GM21447 (cell line): ENCODE data around the gene AP2B1.
"Not testable (repeated sequence)": the region's sequence is repeated elsewhere in the genome, so short reads cannot be mapped to it uniquely, and the experiment has no call there.

Source experiments
- ATAC-seq: cut with Tn5 transposase; IDR thresholded peaks from one replicate; pipeline ENCODE4 v1.9.1; 2021; ENCODE audit not compliant: unreplicated experiment

Gene AP2B1

GRCh38 chr17:35569405-35569804, 17.7 kb upstream of the AP2B1 start:
- no peak for ATAC-seq

- ATAC-seq, result no peak
Measured at GRCh38 chr17:35575759-35576158, 11.4 kb upstream of the AP2B1 start.

- no peak for ATAC-seq
Measured at GRCh38 chr17:35577830-35578196, 9.3 kb upstream of the AP2B1 start.

GRCh38 chr17:35578197-35578928, 8.8 kb upstream of the AP2B1 start, which contains the start of gene PEX12:
TSS of gene PEX12 (minus strand) at chr17:35578571. CDS start at chr17:35578021, 550 bp downstream.
- ATAC-seq, result peak; percentile 90

GRCh38 chr17:35578929-35579432, 8.1 kb upstream of the AP2B1 start:
- ATAC-seq, result no peak

- no peak for ATAC-seq
Measured at GRCh38 chr17:35584061-35584460, 3.1 kb upstream of the AP2B1 start.

- ATAC-seq, result no peak
Measured at GRCh38 chr17:35586569-35587073, 501 bp upstream of the AP2B1 start.

- ATAC-seq, result no peak
Measured at GRCh38 chr17:35588196-35588920, 1.2 kb downstream of the AP2B1 start.

GRCh38 chr17:35596072-35596471, 8.9 kb downstream of the AP2B1 start:
- ATAC-seq, result no peak

- ATAC-seq, result no peak
Measured at GRCh38 chr17:35596530-35597233, 9.6 kb downstream of the AP2B1 start.

GRCh38 chr17:35597604-35598003, 10.5 kb downstream of the AP2B1 start:
- ATAC-seq, result no peak

GRCh38 chr17:35603674-35604073, 16.6 kb downstream of the AP2B1 start:
- ATAC-seq, result no peak

- ATAC-seq, result no peak
Measured at GRCh38 chr17:35605678-35606077, 18.6 kb downstream of the AP2B1 start.

GRCh38 chr17:35607239-35607847, 20.2 kb downstream of the AP2B1 start:
- ATAC-seq, result no peak

- no peak for ATAC-seq
Measured at GRCh38 chr17:35609831-35610230, 22.7 kb downstream of the AP2B1 start.

- ATAC-seq, result not testable (repeated sequence)
Measured at GRCh38 chr17:35610746-35611145, 23.6 kb downstream of the AP2B1 start.

GRCh38 chr17:35612924-35613521, 25.9 kb downstream of the AP2B1 start:
- no peak for ATAC-seq

GRCh38 chr17:35614810-35615209, 27.7 kb downstream of the AP2B1 start:
- no peak for ATAC-seq

- ATAC-seq, result no peak
Measured at GRCh38 chr17:35616536-35616935, 29.4 kb downstream of the AP2B1 start.

GRCh38 chr17:35617505-35617904, 30.4 kb downstream of the AP2B1 start:
- ATAC-seq, result no peak

- ATAC-seq, result no peak
Measured at GRCh38 chr17:35618628-35619027, 31.5 kb downstream of the AP2B1 start.
